ENCODE data around the gene AFAP1. TPM values are rescaled to one million over a fixed set of nuclear protein-coding genes. Genes with fewer than 3 reads are reported as not detected.
A peak's percentile ranks its signal among the peaks of the same experiment; 100 is the strongest.

Gene AFAP1
- total RNA-seq, 1 experiment from 2014 or later = 23.6 TPM

DNA sequence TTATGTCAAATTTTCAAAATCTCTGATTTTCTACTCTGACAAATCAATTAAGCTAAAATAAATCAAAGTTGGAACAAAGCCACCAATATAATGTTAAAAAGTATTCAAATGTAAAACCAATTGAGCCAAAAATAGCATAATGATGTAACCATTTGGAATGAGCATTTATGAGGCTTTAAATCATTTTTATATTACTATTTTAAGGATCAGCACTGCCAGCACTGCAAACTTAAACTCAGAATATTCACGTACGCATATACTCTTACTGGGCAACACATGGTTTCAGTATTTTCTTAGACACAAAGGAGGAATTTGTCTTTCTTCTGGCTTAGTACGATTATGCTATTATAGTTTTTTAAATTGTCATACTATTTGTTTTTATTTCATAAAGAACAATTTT, 52.2 kb downstream of the AFAP1 start (continued):
- TF ChIP-seq, protein P1, sequence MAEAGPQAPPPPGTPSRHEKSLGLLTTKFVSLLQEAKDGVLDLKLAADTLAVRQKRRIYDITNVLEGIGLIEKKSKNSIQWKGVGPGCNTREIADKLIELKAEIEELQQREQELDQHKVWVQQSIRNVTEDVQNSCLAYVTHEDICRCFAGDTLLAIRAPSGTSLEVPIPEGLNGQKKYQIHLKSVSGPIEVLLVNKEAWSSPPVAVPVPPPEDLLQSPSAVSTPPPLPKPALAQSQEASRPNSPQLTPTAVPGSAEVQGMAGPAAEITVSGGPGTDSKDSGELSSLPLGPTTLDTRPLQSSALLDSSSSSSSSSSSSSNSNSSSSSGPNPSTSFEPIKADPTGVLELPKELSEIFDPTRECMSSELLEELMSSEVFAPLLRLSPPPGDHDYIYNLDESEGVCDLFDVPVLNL (CRISPR knock-in tag; IDR thresholded peaks at IDR 0.05; ENCODE audit: borderline replicate concordance, low read depth) = no peak
- TF ChIP-seq ETV6 (CRISPR knock-in tag; IDR thresholded peaks at IDR 0.05) = no peak
- TF ChIP-seq, protein P2, sequence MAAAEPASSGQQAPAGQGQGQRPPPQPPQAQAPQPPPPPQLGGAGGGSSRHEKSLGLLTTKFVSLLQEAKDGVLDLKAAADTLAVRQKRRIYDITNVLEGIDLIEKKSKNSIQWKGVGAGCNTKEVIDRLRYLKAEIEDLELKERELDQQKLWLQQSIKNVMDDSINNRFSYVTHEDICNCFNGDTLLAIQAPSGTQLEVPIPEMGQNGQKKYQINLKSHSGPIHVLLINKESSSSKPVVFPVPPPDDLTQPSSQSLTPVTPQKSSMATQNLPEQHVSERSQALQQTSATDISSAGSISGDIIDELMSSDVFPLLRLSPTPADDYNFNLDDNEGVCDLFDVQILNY (CRISPR knock-in tag; IDR thresholded peaks at IDR 0.05) = no peak
- no peak for TF ChIP-seq CREM (CRISPR knock-in tag; IDR thresholded peaks at IDR 0.05)
- no peak for TF ChIP-seq MYBL2 (CRISPR knock-in tag; IDR thresholded peaks at IDR 0.05)
- TF ChIP-seq, protein P3, sequence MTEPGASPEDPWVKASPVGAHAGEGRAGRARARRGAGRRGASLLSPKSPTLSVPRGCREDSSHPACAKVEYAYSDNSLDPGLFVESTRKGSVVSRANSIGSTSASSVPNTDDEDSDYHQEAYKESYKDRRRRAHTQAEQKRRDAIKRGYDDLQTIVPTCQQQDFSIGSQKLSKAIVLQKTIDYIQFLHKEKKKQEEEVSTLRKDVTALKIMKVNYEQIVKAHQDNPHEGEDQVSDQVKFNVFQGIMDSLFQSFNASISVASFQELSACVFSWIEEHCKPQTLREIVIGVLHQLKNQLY (CRISPR knock-in tag; IDR thresholded peaks at IDR 0.05) = no peak
- TF ChIP-seq, protein P4, sequence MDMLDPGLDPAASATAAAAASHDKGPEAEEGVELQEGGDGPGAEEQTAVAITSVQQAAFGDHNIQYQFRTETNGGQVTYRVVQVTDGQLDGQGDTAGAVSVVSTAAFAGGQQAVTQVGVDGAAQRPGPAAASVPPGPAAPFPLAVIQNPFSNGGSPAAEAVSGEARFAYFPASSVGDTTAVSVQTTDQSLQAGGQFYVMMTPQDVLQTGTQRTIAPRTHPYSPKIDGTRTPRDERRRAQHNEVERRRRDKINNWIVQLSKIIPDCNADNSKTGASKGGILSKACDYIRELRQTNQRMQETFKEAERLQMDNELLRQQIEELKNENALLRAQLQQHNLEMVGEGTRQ (CRISPR knock-in tag; IDR thresholded peaks at IDR 0.05) = no peak
- no peak for TF ChIP-seq NR3C1 (CRISPR knock-in tag; conservative IDR thresholded peaks at IDR 0.05; ENCODE audit: low read depth)
- no peak for TF ChIP-seq GRHL2 (CRISPR knock-in tag; IDR thresholded peaks at IDR 0.05; ENCODE audit: insufficient replicate concordance, severe bottlenecking)
- TF ChIP-seq ZBTB21 (CRISPR knock-in tag; IDR thresholded peaks at IDR 0.05; ENCODE audit: borderline replicate concordance) = no peak

DNA sequence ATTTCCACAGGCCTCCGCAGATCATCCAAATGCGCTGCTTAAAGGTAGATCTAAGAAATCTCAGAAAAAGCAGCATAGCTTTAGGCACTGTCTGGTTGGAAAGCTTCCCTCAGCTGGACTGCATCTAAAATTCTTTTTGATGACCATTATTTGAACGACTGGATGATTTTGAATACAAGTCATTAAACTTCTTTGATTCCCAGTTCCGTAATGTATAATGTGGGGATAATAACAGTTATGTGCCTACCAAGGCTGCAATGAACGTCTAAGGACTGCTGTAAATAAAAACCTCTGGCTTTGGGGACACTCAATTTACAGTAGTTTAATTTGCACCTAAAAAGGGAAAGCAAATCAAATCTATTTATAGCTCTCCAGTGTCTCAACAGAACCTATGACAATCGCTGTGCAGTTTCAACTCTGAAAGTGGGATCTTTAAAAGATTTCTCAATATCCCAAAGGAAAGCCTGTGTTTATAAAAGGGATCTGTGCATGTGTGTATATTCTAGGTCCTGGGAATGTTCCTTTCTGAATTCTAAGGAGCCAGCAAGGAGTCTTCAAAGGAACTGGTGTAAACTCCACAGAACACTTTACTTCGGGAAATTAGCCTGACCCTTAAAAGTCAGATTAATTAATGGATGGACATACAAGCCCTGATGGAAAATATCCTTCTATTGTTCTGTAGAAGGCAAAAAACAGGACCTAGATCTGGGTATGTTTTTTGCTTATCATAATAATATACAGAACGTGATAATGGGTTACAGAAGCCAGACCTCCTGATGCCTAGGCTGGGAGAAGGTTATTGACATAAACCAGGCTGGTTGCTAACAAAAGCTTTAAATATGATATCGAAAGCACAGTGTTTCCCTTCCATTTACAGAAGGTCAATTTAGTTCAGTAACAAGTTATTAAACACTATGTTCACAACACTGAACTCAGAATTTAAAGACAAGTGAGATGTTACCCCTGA, 53.4 kb downstream of the AFAP1 start:
- peaks cover 39% of the 10 kb centered on the region for H3K4me1 Mint-ChIP-seq
- CTCF ChIA-PET = interaction anchor here (0.7 kb wide), 1 partner anchor 9 kb away, joined by 3 read pairs; no protein-coding TSS in a partner anchor
- H3K27ac Mint-ChIP-seq = peak overlapping the region; percentile 35; the same call in 1 of the 2 replicates
- H3K36me3 Mint-ChIP-seq = peaks cover 10% of the 10 kb centered on the region
- POLR2A ChIA-PET = no interaction called here
- no peaks in the 10 kb centered on the region for H3K27me3 Mint-ChIP-seq (ENCODE audit: low read depth)
- DNase-seq (ENCODE audit: low spot score) (no peak), ATAC-seq (no peak)
- H3K4me3 Mint-ChIP-seq = no peak overlapping the region
- peaks cover 20% of the 10 kb centered on the region for H3K9me3 Mint-ChIP-seq
- TF ChIP-seq, protein P5, sequence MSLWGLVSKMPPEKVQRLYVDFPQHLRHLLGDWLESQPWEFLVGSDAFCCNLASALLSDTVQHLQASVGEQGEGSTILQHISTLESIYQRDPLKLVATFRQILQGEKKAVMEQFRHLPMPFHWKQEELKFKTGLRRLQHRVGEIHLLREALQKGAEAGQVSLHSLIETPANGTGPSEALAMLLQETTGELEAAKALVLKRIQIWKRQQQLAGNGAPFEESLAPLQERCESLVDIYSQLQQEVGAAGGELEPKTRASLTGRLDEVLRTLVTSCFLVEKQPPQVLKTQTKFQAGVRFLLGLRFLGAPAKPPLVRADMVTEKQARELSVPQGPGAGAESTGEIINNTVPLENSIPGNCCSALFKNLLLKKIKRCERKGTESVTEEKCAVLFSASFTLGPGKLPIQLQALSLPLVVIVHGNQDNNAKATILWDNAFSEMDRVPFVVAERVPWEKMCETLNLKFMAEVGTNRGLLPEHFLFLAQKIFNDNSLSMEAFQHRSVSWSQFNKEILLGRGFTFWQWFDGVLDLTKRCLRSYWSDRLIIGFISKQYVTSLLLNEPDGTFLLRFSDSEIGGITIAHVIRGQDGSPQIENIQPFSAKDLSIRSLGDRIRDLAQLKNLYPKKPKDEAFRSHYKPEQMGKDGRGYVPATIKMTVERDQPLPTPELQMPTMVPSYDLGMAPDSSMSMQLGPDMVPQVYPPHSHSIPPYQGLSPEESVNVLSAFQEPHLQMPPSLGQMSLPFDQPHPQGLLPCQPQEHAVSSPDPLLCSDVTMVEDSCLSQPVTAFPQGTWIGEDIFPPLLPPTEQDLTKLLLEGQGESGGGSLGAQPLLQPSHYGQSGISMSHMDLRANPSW (CRISPR knock-in tag; conservative IDR thresholded peaks at IDR 0.05; ENCODE audit: low read depth) = no peak
- TF ChIP-seq, protein P6, sequence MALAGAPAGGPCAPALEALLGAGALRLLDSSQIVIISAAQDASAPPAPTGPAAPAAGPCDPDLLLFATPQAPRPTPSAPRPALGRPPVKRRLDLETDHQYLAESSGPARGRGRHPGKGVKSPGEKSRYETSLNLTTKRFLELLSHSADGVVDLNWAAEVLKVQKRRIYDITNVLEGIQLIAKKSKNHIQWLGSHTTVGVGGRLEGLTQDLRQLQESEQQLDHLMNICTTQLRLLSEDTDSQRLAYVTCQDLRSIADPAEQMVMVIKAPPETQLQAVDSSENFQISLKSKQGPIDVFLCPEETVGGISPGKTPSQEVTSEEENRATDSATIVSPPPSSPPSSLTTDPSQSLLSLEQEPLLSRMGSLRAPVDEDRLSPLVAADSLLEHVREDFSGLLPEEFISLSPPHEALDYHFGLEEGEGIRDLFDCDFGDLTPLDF (CRISPR knock-in tag; IDR thresholded peaks at IDR 0.05) = no peak
- TF ChIP-seq, protein P7, sequence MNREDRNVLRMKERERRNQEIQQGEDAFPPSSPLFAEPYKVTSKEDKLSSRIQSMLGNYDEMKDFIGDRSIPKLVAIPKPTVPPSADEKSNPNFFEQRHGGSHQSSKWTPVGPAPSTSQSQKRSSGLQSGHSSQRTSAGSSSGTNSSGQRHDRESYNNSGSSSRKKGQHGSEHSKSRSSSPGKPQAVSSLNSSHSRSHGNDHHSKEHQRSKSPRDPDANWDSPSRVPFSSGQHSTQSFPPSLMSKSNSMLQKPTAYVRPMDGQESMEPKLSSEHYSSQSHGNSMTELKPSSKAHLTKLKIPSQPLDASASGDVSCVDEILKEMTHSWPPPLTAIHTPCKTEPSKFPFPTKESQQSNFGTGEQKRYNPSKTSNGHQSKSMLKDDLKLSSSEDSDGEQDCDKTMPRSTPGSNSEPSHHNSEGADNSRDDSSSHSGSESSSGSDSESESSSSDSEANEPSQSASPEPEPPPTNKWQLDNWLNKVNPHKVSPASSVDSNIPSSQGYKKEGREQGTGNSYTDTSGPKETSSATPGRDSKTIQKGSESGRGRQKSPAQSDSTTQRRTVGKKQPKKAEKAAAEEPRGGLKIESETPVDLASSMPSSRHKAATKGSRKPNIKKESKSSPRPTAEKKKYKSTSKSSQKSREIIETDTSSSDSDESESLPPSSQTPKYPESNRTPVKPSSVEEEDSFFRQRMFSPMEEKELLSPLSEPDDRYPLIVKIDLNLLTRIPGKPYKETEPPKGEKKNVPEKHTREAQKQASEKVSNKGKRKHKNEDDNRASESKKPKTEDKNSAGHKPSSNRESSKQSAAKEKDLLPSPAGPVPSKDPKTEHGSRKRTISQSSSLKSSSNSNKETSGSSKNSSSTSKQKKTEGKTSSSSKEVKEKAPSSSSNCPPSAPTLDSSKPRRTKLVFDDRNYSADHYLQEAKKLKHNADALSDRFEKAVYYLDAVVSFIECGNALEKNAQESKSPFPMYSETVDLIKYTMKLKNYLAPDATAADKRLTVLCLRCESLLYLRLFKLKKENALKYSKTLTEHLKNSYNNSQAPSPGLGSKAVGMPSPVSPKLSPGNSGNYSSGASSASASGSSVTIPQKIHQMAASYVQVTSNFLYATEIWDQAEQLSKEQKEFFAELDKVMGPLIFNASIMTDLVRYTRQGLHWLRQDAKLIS (CRISPR knock-in tag; IDR thresholded peaks at IDR 0.05; ENCODE audit: borderline replicate concordance) = no peak
- TF ChIP-seq CREB1 (CRISPR knock-in tag; IDR thresholded peaks at IDR 0.05) (no peak), SMAD4 (CRISPR knock-in tag; IDR thresholded peaks at IDR 0.05) (no peak), GRHL2 (CRISPR knock-in tag; IDR thresholded peaks at IDR 0.05; ENCODE audit: insufficient replicate concordance, severe bottlenecking) (no peak), ZBTB21 (CRISPR knock-in tag; IDR thresholded peaks at IDR 0.05; ENCODE audit: borderline replicate concordance) (no peak), CBFB (CRISPR knock-in tag; IDR thresholded peaks at IDR 0.05; ENCODE audit: low read depth) (no peak)
- TF ChIP-seq, protein P8, sequence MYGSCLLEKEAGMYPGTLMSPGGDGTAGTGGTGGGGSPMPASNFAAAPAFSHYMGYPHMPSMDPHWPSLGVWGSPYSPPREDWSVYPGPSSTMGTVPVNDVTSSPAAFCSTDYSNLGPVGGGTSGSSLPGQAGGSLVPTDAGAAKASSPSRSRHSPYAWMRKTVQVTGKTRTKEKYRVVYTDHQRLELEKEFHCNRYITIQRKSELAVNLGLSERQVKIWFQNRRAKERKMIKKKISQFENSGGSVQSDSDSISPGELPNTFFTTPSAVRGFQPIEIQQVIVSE (CRISPR knock-in tag; IDR thresholded peaks at IDR 0.05; ENCODE audit: borderline replicate concordance) = no peak
